Measurements from ENCODE around the gene SERHL2. TPM values are rescaled to one million over a fixed set of nuclear protein-coding genes. Genes with fewer than 3 reads are reported as not detected.
"Not testable (repeated sequence)": the region's sequence is repeated elsewhere in the genome, so short reads cannot be mapped to it uniquely, and the experiment has no call there.

Gene SERHL2
- total RNA-seq, 5 donors from 2014 or later (not counting 1 experiment from before 2014, with no cell fraction given), result 0.70 to 1.6 (median 1.0) TPM

DNA sequence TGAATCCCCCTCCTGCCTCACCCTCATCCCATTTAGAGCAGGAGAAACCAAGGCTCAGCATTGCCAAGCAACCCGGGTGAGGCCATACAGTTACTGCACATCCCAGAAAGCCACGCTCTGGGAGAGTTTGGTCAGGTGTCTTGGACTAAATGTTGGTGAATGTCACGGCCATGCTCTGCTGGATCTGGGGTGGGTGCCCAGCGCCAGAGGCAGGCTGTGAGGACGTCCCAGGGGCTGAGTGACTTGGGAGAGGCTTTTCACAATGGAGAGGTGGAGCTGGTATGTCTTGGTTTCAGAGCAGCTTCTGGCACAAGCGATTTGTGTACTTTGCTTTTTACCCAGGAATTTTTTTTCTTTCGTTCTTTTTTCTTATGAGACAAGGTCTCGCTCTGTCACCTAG, 6.6 kb downstream of the SERHL2 start:
- H3K27ac ChIP-seq (ENCODE audit: low read length), result no peak overlapping the region
- no peaks in the 10 kb centered on the region for H3K36me3 Mint-ChIP-seq
- peaks cover 0 to 6% (median 5%) of the 10 kb centered on the region in 3 donors for H3K4me1 Mint-ChIP-seq
- H3K27ac Mint-ChIP-seq, result no peak overlapping the region
- no peaks in the 10 kb centered on the region for H3K9me3 ChIP-seq
- no peaks in the 10 kb centered on the region for H3K27me3 ChIP-seq (replicated peaks in 1 of 2; ENCODE audit: control insufficient read depth in 2 of 2, extremely low read depth in 1 of 2, insufficient read depth in 2 of 2, low read length in 1 of 2)
- CTCF ChIA-PET, result no interaction called here
- no peaks in the 10 kb centered on the region for H3K27me3 Mint-ChIP-seq
- H3K36me3 ChIP-seq (ENCODE audit: control insufficient read depth in 2 of 2, extremely low read depth in 1 of 2, insufficient read depth in 1 of 2, low read length in 1 of 2), result no peaks in the 10 kb centered on the region
- no peak overlapping the region for H3K4me3 Mint-ChIP-seq
- H3K9me3 Mint-ChIP-seq, result no peaks in the 10 kb centered on the region
- WGBS (ENCODE audit: insufficient coverage), result 82% methylated on average over 7 of the region's 8 CpGs
- ATAC-seq (replicated peaks in 1 of 4) (no peak), DNase-seq (no peak)
- POLR2A ChIA-PET, result no interaction called here
- H3K4me3 ChIP-seq (ENCODE audit: control insufficient read depth in 1 of 2, extremely low read depth in 1 of 2, low read length in 1 of 2), result no peak overlapping the region
- no peaks in the 10 kb centered on the region for H3K4me1 ChIP-seq (ENCODE audit: control insufficient read depth in 1 of 2, extremely low read depth in 1 of 2, insufficient read depth in 2 of 2, low read length in 2 of 2)

DNA sequence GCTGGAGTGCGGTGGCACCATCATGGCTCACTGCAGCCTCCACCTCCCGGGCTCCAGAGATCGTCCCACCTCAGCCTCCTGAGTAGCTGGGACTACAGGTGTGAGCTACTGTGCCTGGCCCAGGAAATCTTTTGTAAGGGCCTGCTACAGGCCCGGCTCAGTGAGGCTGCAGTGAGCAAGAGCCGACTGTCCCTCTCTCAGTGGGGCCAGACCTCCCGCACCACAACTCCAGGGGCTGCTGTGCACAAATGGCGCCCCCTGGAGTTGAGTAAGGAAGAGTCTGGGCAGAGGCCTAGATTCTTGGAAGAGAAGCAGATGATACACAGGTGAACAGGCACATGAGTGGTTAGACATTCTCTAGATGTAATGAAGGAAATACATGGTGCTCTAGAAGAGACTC, 7.0 kb downstream of the SERHL2 start:
- no peaks in the 10 kb centered on the region for H3K9me3 Mint-ChIP-seq
- Histone ChIP-seq H3K4me1 (ENCODE audit: control insufficient read depth in 1 of 2, extremely low read depth in 1 of 2, insufficient read depth in 2 of 2, low read length in 2 of 2) (no peaks in the 10 kb centered on the region), H3K4me3 (ENCODE audit: control insufficient read depth in 1 of 2, extremely low read depth in 1 of 2, low read length in 1 of 2) (no peak overlapping the region), H3K27ac (ENCODE audit: low read length) (no peak overlapping the region), H3K9me3 (no peaks in the 10 kb centered on the region), H3K27me3 (replicated peaks in 1 of 2; ENCODE audit: control insufficient read depth in 2 of 2, extremely low read depth in 1 of 2, insufficient read depth in 2 of 2, low read length in 1 of 2) (no peaks in the 10 kb centered on the region), H3K36me3 (ENCODE audit: control insufficient read depth in 2 of 2, extremely low read depth in 1 of 2, insufficient read depth in 1 of 2, low read length in 1 of 2) (no peaks in the 10 kb centered on the region)
- peaks cover 0 to 6% (median 5%) of the 10 kb centered on the region in 3 donors for H3K4me1 Mint-ChIP-seq
- no peak overlapping the region for H3K4me3 Mint-ChIP-seq
- H3K27ac Mint-ChIP-seq, result no peak overlapping the region
- ChIA-PET CTCF (no interaction called here), POLR2A (no interaction called here)
- H3K27me3 Mint-ChIP-seq, result no peaks in the 10 kb centered on the region
- ATAC-seq (replicated peaks in 1 of 4), result peak in 1 of 4 experiments; percentile 55
- WGBS (ENCODE audit: insufficient coverage), result 91% methylated on average over 7 of the region's 7 CpGs
- peak in 1 of 35 experiments; percentile 38 for DNase-seq
- H3K36me3 Mint-ChIP-seq, result no peaks in the 10 kb centered on the region

- Histone ChIP-seq H3K27me3 (replicated peaks in 1 of 2; ENCODE audit: control insufficient read depth in 2 of 2, extremely low read depth in 1 of 2, insufficient read depth in 2 of 2, low read length in 1 of 2) (no peaks in the 10 kb centered on the region), H3K4me3 (ENCODE audit: control insufficient read depth in 1 of 2, extremely low read depth in 1 of 2, low read length in 1 of 2) (no peak overlapping the region), H3K9me3 (no peaks in the 10 kb centered on the region), H3K27ac (ENCODE audit: low read length) (no peak overlapping the region), H3K36me3 (ENCODE audit: control insufficient read depth in 2 of 2, extremely low read depth in 1 of 2, insufficient read depth in 1 of 2, low read length in 1 of 2) (no peaks in the 10 kb centered on the region), H3K4me1 (ENCODE audit: control insufficient read depth in 1 of 2, extremely low read depth in 1 of 2, insufficient read depth in 2 of 2, low read length in 2 of 2) (no peaks in the 10 kb centered on the region)
- no peak overlapping the region for H3K27ac Mint-ChIP-seq
- DNase-seq (no peak), ATAC-seq (replicated peaks in 1 of 4) (no peak)
- no peaks in the 10 kb centered on the region for H3K36me3 Mint-ChIP-seq
- 69% methylated on average over 3 of the region's 5 CpGs for WGBS (ENCODE audit: insufficient coverage)
- no peak overlapping the region for H3K4me3 Mint-ChIP-seq
- ChIA-PET POLR2A (no interaction called here), CTCF (interaction anchor here in 1 of 2 donors (0.6 kb wide), 1 partner anchor 21 kb away, joined by 3 read pairs; no protein-coding TSS in a partner anchor)
- peaks cover 0 to 6% (median 5%) of the 10 kb centered on the region in 3 donors for H3K4me1 Mint-ChIP-seq
- H3K9me3 Mint-ChIP-seq, result no peaks in the 10 kb centered on the region
- H3K27me3 Mint-ChIP-seq, result no peaks in the 10 kb centered on the region
Measured at GRCh38 chr22:42561856-42562255, 8.1 kb downstream of the SERHL2 start.

GRCh38 chr22:42562279-42562678, 8.5 kb downstream of the SERHL2 start:
- Histone ChIP-seq H3K27ac (ENCODE audit: low read length) (no peak overlapping the region), H3K4me1 (ENCODE audit: control insufficient read depth in 1 of 2, extremely low read depth in 1 of 2, insufficient read depth in 2 of 2, low read length in 2 of 2) (no peaks in the 10 kb centered on the region), H3K27me3 (replicated peaks in 1 of 2; ENCODE audit: control insufficient read depth in 2 of 2, extremely low read depth in 1 of 2, insufficient read depth in 2 of 2, low read length in 1 of 2) (no peaks in the 10 kb centered on the region), H3K36me3 (ENCODE audit: control insufficient read depth in 2 of 2, extremely low read depth in 1 of 2, insufficient read depth in 1 of 2, low read length in 1 of 2) (no peaks in the 10 kb centered on the region), H3K9me3 (no peaks in the 10 kb centered on the region), H3K4me3 (ENCODE audit: control insufficient read depth in 1 of 2, extremely low read depth in 1 of 2, low read length in 1 of 2) (no peak overlapping the region)
- peak overlapping the region in 1 of 2 donors; percentile 17 for H3K27ac Mint-ChIP-seq
- H3K36me3 Mint-ChIP-seq, result no peaks in the 10 kb centered on the region
- 59% methylated on average over 6 of the region's 8 CpGs for WGBS (ENCODE audit: insufficient coverage)
- H3K9me3 Mint-ChIP-seq, result no peaks in the 10 kb centered on the region
- POLR2A ChIA-PET, result no interaction called here
- DNase-seq (no peak), ATAC-seq (replicated peaks in 1 of 4) (no peak)
- H3K4me1 Mint-ChIP-seq, result peaks cover 0 to 6% (median 5%) of the 10 kb centered on the region in 3 donors
- no peak overlapping the region for H3K4me3 Mint-ChIP-seq
- H3K27me3 Mint-ChIP-seq, result no peaks in the 10 kb centered on the region
- CTCF ChIA-PET, result interaction anchor here in 1 of 2 donors (0.6 kb wide), 2 partner anchors 21 to 126 kb away, joined by 3 read pairs; no protein-coding TSS in a partner anchor

- CTCF ChIA-PET, result interaction anchor here in 1 of 2 donors (0.6 kb wide), 1 partner anchor 126 kb away, joined by 3 read pairs; no protein-coding TSS in a partner anchor
- H3K4me1 ChIP-seq (ENCODE audit: control insufficient read depth in 1 of 2, extremely low read depth in 1 of 2, insufficient read depth in 2 of 2, low read length in 2 of 2), result no peaks in the 10 kb centered on the region
- DNase-seq (no peak), ATAC-seq (replicated peaks in 1 of 4) (no peak)
- H3K27me3 ChIP-seq (replicated peaks in 1 of 2; ENCODE audit: control insufficient read depth in 2 of 2, extremely low read depth in 1 of 2, insufficient read depth in 2 of 2, low read length in 1 of 2), result no peaks in the 10 kb centered on the region
- Mint-ChIP-seq H3K36me3 (no peaks in the 10 kb centered on the region), H3K4me3 (no peak overlapping the region), H3K27me3 (no peaks in the 10 kb centered on the region), H3K9me3 (no peaks in the 10 kb centered on the region), H3K4me1 (peaks cover 0 to 6% (median 5%) of the 10 kb centered on the region in 3 donors), H3K27ac (no peak overlapping the region)
- POLR2A ChIA-PET, result interaction anchor here in 1 of 2 donors (0.6 kb wide), 1 partner anchor 550 kb away, joined by 4 read pairs; no protein-coding TSS in a partner anchor
- H3K36me3 ChIP-seq (ENCODE audit: control insufficient read depth in 2 of 2, extremely low read depth in 1 of 2, insufficient read depth in 1 of 2, low read length in 1 of 2), result no peaks in the 10 kb centered on the region
- H3K4me3 ChIP-seq (ENCODE audit: control insufficient read depth in 1 of 2, extremely low read depth in 1 of 2, low read length in 1 of 2), result no peak overlapping the region
- no peak overlapping the region for H3K27ac ChIP-seq (ENCODE audit: low read length)
- no peaks in the 10 kb centered on the region for H3K9me3 ChIP-seq
- 100% methylated on average over 1 of the region's 2 CpGs for WGBS (ENCODE audit: insufficient coverage)
Measured at GRCh38 chr22:42562684-42563083, 8.9 kb downstream of the SERHL2 start.

GRCh38 chr22:42563943-42564342, 10.2 kb downstream of the SERHL2 start:
- H3K27me3 ChIP-seq (replicated peaks in 1 of 2; ENCODE audit: control insufficient read depth in 2 of 2, extremely low read depth in 1 of 2, insufficient read depth in 2 of 2, low read length in 1 of 2); H3K27me3 Mint-ChIP-seq; H3K27ac Mint-ChIP-seq; ATAC-seq (replicated peaks in 1 of 4); H3K27ac ChIP-seq (ENCODE audit: low read length); H3K9me3 ChIP-seq; POLR2A ChIA-PET; H3K9me3 Mint-ChIP-seq; H3K4me3 ChIP-seq (ENCODE audit: control insufficient read depth in 1 of 2, extremely low read depth in 1 of 2, low read length in 1 of 2); H3K4me3 Mint-ChIP-seq; H3K4me1 Mint-ChIP-seq; H3K4me1 ChIP-seq (ENCODE audit: control insufficient read depth in 1 of 2, extremely low read depth in 1 of 2, insufficient read depth in 2 of 2, low read length in 2 of 2); CTCF ChIA-PET; DNase-seq; H3K36me3 Mint-ChIP-seq; H3K36me3 ChIP-seq (ENCODE audit: control insufficient read depth in 2 of 2, extremely low read depth in 1 of 2, insufficient read depth in 1 of 2, low read length in 1 of 2): not testable (repeated sequence)
- no CpG with 5 or more reads among the region's 3 CpGs for WGBS (ENCODE audit: insufficient coverage)

DNA sequence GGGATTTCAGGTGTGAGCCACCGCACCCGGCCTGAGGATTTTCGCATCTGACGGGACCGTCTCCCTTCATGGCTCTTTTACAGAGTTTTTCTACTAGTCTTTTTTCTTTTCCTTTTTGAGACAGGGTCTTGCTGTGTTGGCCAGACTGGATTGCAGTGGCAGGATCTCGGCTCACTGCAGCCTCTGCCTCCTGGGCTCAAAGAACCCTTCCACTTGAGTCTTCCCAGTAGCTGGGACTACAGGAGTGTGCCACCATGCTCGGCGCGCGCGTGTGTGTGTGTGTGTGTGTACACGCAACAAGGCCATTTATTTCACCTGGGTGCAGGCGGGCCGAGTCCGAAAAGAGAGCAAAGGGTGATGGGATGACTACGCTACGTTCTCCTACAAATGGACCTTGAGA, 10.9 kb downstream of the SERHL2 start:
- Histone ChIP-seq H3K27me3 (replicated peaks in 1 of 2; ENCODE audit: control insufficient read depth in 2 of 2, extremely low read depth in 1 of 2, insufficient read depth in 2 of 2, low read length in 1 of 2) (no peaks in the 10 kb centered on the region), H3K36me3 (ENCODE audit: control insufficient read depth in 2 of 2, extremely low read depth in 1 of 2, insufficient read depth in 1 of 2, low read length in 1 of 2) (no peaks in the 10 kb centered on the region), H3K27ac (ENCODE audit: low read length) (no peak overlapping the region), H3K4me3 (ENCODE audit: control insufficient read depth in 1 of 2, extremely low read depth in 1 of 2, low read length in 1 of 2) (no peak overlapping the region), H3K4me1 (ENCODE audit: control insufficient read depth in 1 of 2, extremely low read depth in 1 of 2, insufficient read depth in 2 of 2, low read length in 2 of 2) (no peaks in the 10 kb centered on the region), H3K9me3 (no peaks in the 10 kb centered on the region)
- Mint-ChIP-seq H3K4me1 (peaks cover 0 to 6% (median 5%) of the 10 kb centered on the region in 3 donors), H3K4me3 (no peak overlapping the region), H3K27ac (no peak overlapping the region), H3K27me3 (no peaks in the 10 kb centered on the region), H3K36me3 (no peaks in the 10 kb centered on the region), H3K9me3 (no peaks in the 10 kb centered on the region)
- CTCF ChIA-PET, result no interaction called here
- DNase-seq, result no peak
- POLR2A ChIA-PET, result no interaction called here
- no peak for ATAC-seq (replicated peaks in 1 of 4)
- 98% methylated on average over 16 of the region's 17 CpGs for WGBS (ENCODE audit: insufficient coverage)
